Embryonic facial prominence (tissue), 1 donor: Measurements from ENCODE around the gene VASN.

Source experiments
- DNase-seq: peaks from one replicate; pipeline ENCODE4 v3.0.0-alpha.2; 2016; ENCODE audit errors: extremely low spot score

VASN gene

GRCh38 chr16:4426021-4426684 lies 54.5 kb downstream of the VASN start:
- no peak for DNase-seq

- DNase-seq: no peak
Measured at GRCh38 chr16:4426722-4427372, 55.2 kb downstream of the VASN start.

- DNase-seq: no peak
Measured at GRCh38 chr16:4428500-4428899, 56.9 kb downstream of the VASN start.

GRCh38 chr16:4431023-4431422 lies 59.4 kb downstream of the VASN start:
- DNase-seq: no peak
